DND-41 (cell line): ENCODE data around the gene RNF114.

Experiments
- ATAC-seq: fragments of 200-7000 bp; cut with Tn5 transposase; 3 replicates; pipeline ENCODE4 v1.9.1; 2021; ENCODE audit warnings: low read depth; ENCODE audit not compliant: insufficient read depth
- DNase-seq: peaks from one replicate; pipeline ENCODE4 v3.0.0-alpha.2; 2020
- H2AFZ ChIP-seq: 2 replicates; pipeline ENCODE4 v1.6.0; 2012; ENCODE audit warnings: low read depth, low read length
- H3K27ac ChIP-seq: 2 replicates; pipeline ENCODE4 v1.5.1; 2012; ENCODE audit warnings: low read length, inconsistent platforms
- H3K27me3 ChIP-seq: fragments of 200-600 bp; sonication (generic); 2 replicates; pipeline ENCODE4 v1.6.0; 2012; ENCODE audit warnings: low read length, mild to moderate bottlenecking, inconsistent platforms; ENCODE audit not compliant: insufficient read depth, poor library complexity
- H3K36me3 ChIP-seq: 2 replicates; pipeline ENCODE4 v1.5.1; 2012; ENCODE audit warnings: low read length, inconsistent platforms; ENCODE audit not compliant: insufficient read depth
- H3K4me1 ChIP-seq: 2 replicates; pipeline ENCODE4 v1.5.1; 2012; ENCODE audit warnings: mild to moderate bottlenecking, low read length; ENCODE audit not compliant: insufficient read depth
- H3K4me2 ChIP-seq: 2 replicates; pipeline ENCODE4 v1.6.0; 2012; ENCODE audit warnings: mild to moderate bottlenecking, moderate library complexity, low read length, inconsistent platforms; ENCODE audit not compliant: insufficient read depth
- H3K4me3 ChIP-seq, 2 experiments: fragments of 200-600 bp in 1 of 2; shearing (Covaris generic) in 1 of 2; 2 replicates each; pipeline ENCODE4 v1.5.1; 2012 to 2016; ENCODE audit warnings: inconsistent platforms in 2 of 2, low read length in 2 of 2, mild to moderate bottlenecking in 2 of 2, low read depth in 1 of 2, moderate library complexity in 1 of 2
- H3K79me2 ChIP-seq: 2 replicates; pipeline ENCODE4 v1.6.0; 2012; ENCODE audit warnings: low read length, inconsistent platforms; ENCODE audit not compliant: insufficient read depth
- H3K9ac ChIP-seq: 2 replicates; pipeline ENCODE4 v1.6.0; 2012; ENCODE audit warnings: low read depth, mild to moderate bottlenecking, inconsistent platforms, low read length, moderate library complexity
- H3K9me3 ChIP-seq: 2 replicates; pipeline ENCODE4 v1.5.1; 2012; ENCODE audit warnings: low read length, moderate library complexity, mild to moderate bottlenecking, inconsistent platforms; ENCODE audit not compliant: insufficient read depth, severe bottlenecking
- H4K20me1 ChIP-seq: 2 replicates; pipeline ENCODE4 v1.6.0; 2012; ENCODE audit warnings: low read length; ENCODE audit not compliant: insufficient read depth
- CTCF ChIP-seq: IDR thresholded peaks from 2 replicates; pipeline ENCODE4 v1.5.1; 2012; ENCODE audit warnings: borderline replicate concordance, low read length, moderate library complexity, mild to moderate bottlenecking; ENCODE audit not compliant: poor library complexity, severe bottlenecking; ENCODE audit errors: extremely low read depth
- EZH2 ChIP-seq: IDR thresholded peaks from 3 replicates; pipeline ENCODE4 v1.6.1; 2012; ENCODE audit warnings: borderline replicate concordance, low read depth, mild to moderate bottlenecking, moderate library complexity, low read length, inconsistent platforms; ENCODE audit not compliant: severe bottlenecking

RNF114 gene

GRCh38 chr20:49890471-49891361 is 45.5 kb upstream of the RNF114 start:
- TF ChIP-seq CTCF, result no peak
- no peak for TF ChIP-seq EZH2
- H3K4me3 ChIP-seq, result no peak overlapping the region
- H3K79me2 ChIP-seq, result no peaks in the 10 kb centered on the region
- no peak overlapping the region for H3K9ac ChIP-seq
- H3K4me2 ChIP-seq, result no peak overlapping the region
- peaks cover 37% of the 10 kb centered on the region for H3K36me3 ChIP-seq
- no peak overlapping the region for H2AFZ ChIP-seq
- no peaks in the 10 kb centered on the region for H3K4me1 ChIP-seq
- DNase-seq (no peak), ATAC-seq (no peak)
- H3K27ac ChIP-seq, result no peak overlapping the region
- H3K9me3 ChIP-seq, result no peaks in the 10 kb centered on the region
- peaks cover 24% of the 10 kb centered on the region for H4K20me1 ChIP-seq
- no peaks in the 10 kb centered on the region for H3K27me3 ChIP-seq

- DNase-seq (no peak), ATAC-seq (no peak)
- Histone ChIP-seq H3K79me2 (no peaks in the 10 kb centered on the region), H3K4me3 (no peak overlapping the region), H3K27ac (no peak overlapping the region), H4K20me1 (peaks cover 21% of the 10 kb centered on the region), H3K9ac (no peak overlapping the region), H3K9me3 (no peaks in the 10 kb centered on the region), H3K36me3 (peaks cover 29% of the 10 kb centered on the region), H2AFZ (no peak overlapping the region), H3K27me3 (no peaks in the 10 kb centered on the region), H3K4me1 (no peaks in the 10 kb centered on the region), H3K4me2 (no peak overlapping the region)
- TF ChIP-seq EZH2 (no peak), CTCF (no peak)
These were observed 44.6 kb upstream of the RNF114 start for GRCh38 chr20:49891476-49892110.

- H3K27ac ChIP-seq, result no peak overlapping the region
These were observed 43.9 kb upstream of the RNF114 start for GRCh38 chr20:49892260-49892659.

More at GRCh38 chr20:49892260-49892659, 43.9 kb upstream of the RNF114 start:
- H3K9me3 ChIP-seq, result no peaks in the 10 kb centered on the region
- H3K4me3 ChIP-seq, result no peak overlapping the region
- no peaks in the 10 kb centered on the region for H3K4me1 ChIP-seq
- ATAC-seq (no peak), DNase-seq (no peak)
- H3K4me2 ChIP-seq, result no peak overlapping the region
- TF ChIP-seq CTCF, result no peak
- H4K20me1 ChIP-seq, result peaks cover 18% of the 10 kb centered on the region
- H2AFZ ChIP-seq, result no peak overlapping the region
- H3K27me3 ChIP-seq, result no peaks in the 10 kb centered on the region
- H3K36me3 ChIP-seq, result peaks cover 23% of the 10 kb centered on the region
- H3K9ac ChIP-seq, result no peak overlapping the region
- H3K79me2 ChIP-seq, result no peaks in the 10 kb centered on the region
